SH-SY5Y (cell line): ENCODE data around the gene AK5.

Experiments
- GATA2 ChIP-seq: IDR thresholded peaks from 2 replicates; pipeline ENCODE4 v1.6.1; 2011; ENCODE audit warnings: mild to moderate bottlenecking, low read depth, low read length
- GATA3 ChIP-seq: IDR thresholded peaks from 2 replicates; pipeline ENCODE4 v1.6.1; 2011; ENCODE audit warnings: low read depth, mild to moderate bottlenecking, low read length, moderate library complexity

DNA sequence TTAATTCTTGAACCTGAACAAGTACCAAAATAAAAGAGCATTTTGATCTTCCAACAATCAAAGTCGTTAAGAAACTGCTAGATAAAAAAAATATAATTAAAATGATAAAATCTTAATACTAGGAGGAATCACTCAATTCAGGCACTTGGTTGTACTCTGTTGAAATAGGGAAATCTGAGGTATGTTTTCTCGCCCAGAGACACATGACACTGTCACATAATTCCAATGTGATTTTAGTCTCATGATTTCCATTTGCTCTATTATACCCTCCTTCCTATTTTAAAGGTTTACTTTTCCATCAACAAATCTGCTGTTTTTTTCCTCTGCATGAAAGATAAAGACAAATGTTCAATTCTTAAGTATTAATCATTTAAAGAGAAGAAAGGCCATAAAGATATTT, 303.1 kb downstream of the AK5 start:
- TF ChIP-seq GATA2 (no peak), GATA3 (no peak)
